AG09309 (cell line): ENCODE results near the gene ZNF792.
"Not testable (repeated sequence)": the region's sequence is repeated elsewhere in the genome, so short reads cannot be mapped to it uniquely, and the experiment has no call there.

ENCODE experiments used
- DNase-seq: peaks from one replicate; pipeline ENCODE4 v3.0.0-alpha.2; 2010; ENCODE audit warnings: low read depth
- H3K4me3 ChIP-seq: 2 replicates; pipeline ENCODE4 v1.5.1; 2011; ENCODE audit warnings: mild to moderate bottlenecking, low read depth, low read length, moderate library complexity; ENCODE audit not compliant: control insufficient read depth
- TF ChIP-seq, protein P1 (sequence below): IDR thresholded peaks from 2 replicates; pipeline ENCODE4 v1.5.1; 2011; ENCODE audit warnings: mild to moderate bottlenecking, low read depth, low read length, inconsistent platforms; ENCODE audit not compliant: insufficient read depth, control insufficient read depth; ENCODE audit errors: missing control alignments

The ZNF792 gene

DNA sequence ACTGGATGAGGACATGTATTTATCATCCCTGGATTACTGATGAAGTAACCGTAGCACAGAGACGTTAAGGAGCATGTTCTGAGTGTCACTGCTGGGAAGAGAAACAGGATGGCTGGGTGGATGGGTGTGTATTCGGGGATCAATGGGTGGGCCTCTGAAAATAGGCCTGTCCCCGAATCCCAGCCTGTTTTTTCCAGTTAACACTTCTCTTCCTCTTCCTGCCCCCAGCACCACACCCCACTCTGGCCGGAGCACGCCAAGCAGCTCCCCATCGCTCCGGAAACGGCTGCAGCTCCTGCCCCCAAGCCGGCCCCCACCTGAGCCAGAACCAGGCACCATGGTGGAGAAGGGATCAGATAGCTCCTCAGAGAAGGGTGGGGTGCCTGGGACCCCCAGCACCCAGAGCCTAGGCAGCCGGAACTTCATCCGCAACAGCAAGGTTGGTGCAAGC lies 44.9 kb upstream of the ZNF792 start:
- DNase-seq, result no peak
- TF ChIP-seq, protein P1, sequence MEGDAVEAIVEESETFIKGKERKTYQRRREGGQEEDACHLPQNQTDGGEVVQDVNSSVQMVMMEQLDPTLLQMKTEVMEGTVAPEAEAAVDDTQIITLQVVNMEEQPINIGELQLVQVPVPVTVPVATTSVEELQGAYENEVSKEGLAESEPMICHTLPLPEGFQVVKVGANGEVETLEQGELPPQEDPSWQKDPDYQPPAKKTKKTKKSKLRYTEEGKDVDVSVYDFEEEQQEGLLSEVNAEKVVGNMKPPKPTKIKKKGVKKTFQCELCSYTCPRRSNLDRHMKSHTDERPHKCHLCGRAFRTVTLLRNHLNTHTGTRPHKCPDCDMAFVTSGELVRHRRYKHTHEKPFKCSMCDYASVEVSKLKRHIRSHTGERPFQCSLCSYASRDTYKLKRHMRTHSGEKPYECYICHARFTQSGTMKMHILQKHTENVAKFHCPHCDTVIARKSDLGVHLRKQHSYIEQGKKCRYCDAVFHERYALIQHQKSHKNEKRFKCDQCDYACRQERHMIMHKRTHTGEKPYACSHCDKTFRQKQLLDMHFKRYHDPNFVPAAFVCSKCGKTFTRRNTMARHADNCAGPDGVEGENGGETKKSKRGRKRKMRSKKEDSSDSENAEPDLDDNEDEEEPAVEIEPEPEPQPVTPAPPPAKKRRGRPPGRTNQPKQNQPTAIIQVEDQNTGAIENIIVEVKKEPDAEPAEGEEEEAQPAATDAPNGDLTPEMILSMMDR, result no peak

DNA sequence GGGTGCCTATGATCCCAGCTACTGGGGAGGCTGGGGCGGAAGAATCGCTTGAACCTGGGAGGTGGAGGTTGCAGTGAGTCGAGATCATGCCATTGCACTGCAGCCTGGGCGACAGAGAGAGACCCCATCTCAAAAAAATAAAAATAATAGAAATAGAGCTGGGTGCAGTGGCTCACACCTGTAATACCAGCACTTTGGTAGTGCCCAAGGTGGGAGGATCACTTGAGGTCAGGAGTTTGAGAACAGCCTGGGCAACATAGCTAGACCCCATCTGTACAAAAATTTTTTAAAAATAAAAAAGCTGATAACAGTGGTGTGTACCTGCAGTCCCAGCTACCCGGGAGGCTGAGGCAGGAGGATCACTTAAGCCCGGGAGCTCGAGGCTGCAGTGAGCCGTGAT lies 43.4 kb upstream of the ZNF792 start:
- H3K4me3 ChIP-seq, DNase-seq: not testable (repeated sequence)

More for the DNA sequence above, 44.9 kb upstream of the ZNF792 start:
- H3K4me3 ChIP-seq, result no peak overlapping the region

DNA sequence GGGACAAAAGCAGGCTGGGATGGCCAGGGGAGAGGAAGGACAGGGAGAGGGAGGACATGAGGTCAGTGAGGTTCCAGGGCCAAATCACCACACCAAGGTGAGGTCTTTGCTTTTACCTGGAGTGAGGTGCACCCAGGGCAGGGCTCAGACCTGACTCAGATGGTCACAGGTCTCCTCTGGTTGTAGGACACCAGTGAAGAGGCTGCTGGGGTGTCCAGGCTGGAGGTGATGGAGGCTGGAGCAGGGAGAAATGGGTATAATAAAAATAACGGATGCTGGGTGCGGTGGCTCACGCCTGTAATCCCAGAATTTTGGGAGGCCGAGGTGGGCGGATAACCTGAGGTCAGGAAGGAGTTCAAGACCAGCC lies 43.0 kb upstream of the ZNF792 start:
- H3K4me3 ChIP-seq, result no peak overlapping the region
- DNase-seq, result no peak
- TF ChIP-seq, protein P1, result no peak

DNA sequence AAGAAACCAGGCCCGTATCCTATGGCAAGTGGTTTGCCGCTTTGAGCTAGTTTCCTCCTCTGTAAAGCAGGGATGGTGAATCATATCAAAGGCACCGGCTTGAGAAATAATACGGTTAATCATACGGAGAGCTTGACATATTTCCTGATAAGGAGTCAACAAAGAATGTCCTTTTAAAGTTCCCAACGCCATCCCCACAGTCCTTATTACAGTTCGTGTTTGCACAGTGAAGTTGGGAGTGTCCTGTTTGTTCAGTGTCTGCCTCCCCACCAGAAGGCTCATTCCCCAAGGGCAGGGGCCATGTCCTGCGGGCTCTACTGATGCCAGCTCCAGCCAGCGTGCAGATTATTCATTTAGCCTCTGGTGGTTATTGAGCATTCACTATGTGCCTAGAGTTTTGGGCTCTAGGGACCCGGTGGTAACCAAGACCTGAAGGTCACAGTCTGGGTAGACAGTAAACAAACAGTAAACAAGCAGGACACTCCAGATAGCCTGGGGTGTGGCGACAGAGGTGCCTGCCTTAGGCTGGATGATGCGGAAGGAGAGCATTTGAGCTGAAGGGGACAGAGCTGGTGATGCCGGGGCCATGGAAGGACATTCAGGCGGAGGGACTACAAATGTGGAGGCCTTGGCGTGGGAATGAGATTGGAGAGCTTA lies 42.4 kb upstream of the ZNF792 start:
- TF ChIP-seq, protein P1, result no peak
- no peak overlapping the region for H3K4me3 ChIP-seq
- no peak for DNase-seq

DNA sequence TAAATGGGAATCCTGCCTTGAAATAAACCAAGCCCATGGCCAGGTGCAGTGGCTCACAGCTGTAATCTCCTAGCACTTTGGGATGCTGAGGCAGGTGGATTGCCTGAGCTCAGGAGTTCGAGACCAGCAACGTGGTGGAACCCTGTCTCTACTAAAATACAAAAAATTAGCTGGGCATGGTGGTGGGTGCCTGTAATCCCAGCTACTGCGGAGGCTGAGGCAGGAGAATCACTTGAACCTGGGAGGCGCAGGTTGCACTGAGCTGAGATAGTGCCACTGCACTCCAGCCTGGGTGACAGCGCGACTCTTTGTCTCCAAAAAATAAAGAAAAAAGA lies 41.9 kb upstream of the ZNF792 start:
- H3K4me3 ChIP-seq, DNase-seq: not testable (repeated sequence)

DNA sequence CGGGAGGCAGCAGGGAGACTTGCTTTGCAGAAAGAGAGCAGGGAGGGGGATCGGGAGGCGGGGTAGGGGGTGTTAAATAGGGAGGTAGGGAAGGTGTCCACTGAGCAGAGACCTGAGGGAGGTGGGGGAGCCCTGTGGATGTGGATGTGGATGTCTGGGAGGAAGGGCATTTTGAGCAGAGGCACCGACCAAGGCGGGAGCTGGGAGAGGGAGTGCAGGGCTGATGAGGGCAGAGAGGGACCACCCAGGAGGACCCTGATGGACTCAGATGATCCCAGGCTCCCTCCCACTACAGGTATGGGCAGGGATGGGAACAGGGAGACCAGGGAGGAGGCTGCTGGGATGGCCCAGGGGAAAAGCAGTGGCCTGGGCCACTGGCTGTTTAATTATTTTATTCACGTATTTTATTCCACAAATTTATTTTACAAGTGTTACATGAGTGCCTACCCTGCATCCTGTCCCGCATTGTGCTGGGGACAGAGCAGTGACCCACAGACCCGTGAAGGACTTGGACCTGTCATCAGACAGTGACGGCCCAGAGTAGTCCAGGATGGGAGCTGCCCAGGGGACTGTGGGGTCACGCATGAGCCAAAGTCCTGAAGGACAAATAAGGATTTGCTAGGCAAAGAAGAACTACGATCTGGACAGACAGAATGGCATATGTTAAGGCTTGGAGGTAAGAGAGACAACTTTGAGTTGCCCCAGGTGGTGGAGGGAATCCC lies 41.4 kb upstream of the ZNF792 start:
- TF ChIP-seq, protein P1, result no peak
- no peak overlapping the region for H3K4me3 ChIP-seq
- DNase-seq, result no peak

DNA sequence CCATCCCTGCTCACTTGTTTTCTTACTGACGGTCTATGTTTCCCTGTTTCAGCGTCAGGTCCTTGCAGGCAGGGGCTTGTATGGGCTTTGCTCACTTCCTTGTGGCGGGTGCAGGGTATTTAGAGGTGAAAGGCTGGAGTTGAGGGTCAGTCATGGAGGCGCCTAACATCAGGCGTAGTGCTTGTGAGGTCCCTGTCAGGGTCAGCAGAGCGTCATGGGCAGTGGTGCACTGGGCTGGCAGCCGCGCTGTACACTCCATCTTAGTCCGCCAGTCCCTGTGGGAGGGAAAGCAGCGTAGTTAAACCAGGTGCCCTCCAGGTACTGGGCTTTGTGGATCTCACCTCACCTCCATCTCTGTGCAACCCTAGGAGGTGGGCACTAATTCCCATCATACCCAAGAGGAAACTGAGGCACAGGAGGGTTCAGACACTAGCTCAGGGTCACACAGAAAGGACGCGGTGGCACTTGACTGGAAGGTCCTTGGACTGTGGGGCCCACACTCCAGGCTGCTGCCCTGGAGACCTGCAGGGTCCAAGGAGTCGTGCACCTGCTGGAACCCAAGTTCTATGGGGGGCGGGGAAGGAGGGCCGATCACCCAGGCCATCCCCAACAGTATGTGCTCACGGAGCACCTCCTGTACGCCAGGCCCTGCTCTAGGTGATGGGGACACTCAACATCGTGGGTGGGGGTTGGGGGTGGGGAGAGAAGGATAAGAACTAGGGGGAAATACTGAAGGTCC lies 40.7 kb upstream of the ZNF792 start:
- no peak overlapping the region for H3K4me3 ChIP-seq
- TF ChIP-seq, protein P1, result no peak

More for the DNA sequence above, 40.7 kb upstream of the ZNF792 start:
- DNase-seq, result no peak
